Choroid plexus epithelial cell (primary cell): Measurements from ENCODE around the gene BEND6.

Source experiments
- DNase-seq: peaks from one replicate; pipeline ENCODE4 v3.0.0-alpha.2; 2010; ENCODE audit warnings: low read depth
- H3K4me3 ChIP-seq: 2 replicates; pipeline ENCODE4 v1.5.1; 2011; ENCODE audit warnings: low read depth, mild to moderate bottlenecking, control low read depth, low read length, moderate library complexity
- TF ChIP-seq, protein P1 (sequence below): conservative IDR thresholded peaks from 2 replicates; pipeline ENCODE4 v1.5.1; 2011; ENCODE audit warnings: low read depth, mild to moderate bottlenecking, control low read depth, inconsistent platforms, low read length, moderate library complexity

Gene BEND6

GRCh38 chr6:56977192-56977591 is 22.3 kb downstream of the BEND6 start:
- TF ChIP-seq, protein P1, sequence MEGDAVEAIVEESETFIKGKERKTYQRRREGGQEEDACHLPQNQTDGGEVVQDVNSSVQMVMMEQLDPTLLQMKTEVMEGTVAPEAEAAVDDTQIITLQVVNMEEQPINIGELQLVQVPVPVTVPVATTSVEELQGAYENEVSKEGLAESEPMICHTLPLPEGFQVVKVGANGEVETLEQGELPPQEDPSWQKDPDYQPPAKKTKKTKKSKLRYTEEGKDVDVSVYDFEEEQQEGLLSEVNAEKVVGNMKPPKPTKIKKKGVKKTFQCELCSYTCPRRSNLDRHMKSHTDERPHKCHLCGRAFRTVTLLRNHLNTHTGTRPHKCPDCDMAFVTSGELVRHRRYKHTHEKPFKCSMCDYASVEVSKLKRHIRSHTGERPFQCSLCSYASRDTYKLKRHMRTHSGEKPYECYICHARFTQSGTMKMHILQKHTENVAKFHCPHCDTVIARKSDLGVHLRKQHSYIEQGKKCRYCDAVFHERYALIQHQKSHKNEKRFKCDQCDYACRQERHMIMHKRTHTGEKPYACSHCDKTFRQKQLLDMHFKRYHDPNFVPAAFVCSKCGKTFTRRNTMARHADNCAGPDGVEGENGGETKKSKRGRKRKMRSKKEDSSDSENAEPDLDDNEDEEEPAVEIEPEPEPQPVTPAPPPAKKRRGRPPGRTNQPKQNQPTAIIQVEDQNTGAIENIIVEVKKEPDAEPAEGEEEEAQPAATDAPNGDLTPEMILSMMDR, result no peak
- no peak for DNase-seq
- no peak overlapping the region for H3K4me3 ChIP-seq

DNA sequence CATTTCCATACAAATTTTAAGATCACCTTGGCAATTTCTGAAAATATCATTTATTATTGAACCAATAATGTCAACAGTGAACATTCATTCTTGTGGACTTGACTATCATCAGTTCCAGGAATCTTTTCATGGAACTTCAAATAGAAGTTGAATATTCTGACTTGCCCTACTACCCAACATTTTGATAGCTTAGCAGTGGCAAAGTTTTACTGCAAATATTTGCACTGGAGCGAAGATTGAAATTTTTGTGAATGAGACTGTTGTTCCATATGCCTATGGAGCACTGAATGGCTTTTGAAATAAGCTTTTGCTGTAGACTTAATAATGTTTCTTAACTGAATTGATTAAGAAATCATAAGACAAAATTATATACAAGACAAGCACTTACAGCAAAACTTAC is 23.6 kb downstream of the BEND6 start:
- DNase-seq, result no peak
- no peak overlapping the region for H3K4me3 ChIP-seq
- TF ChIP-seq, protein P1, result no peak

- TF ChIP-seq, protein P1, result no peak
- H3K4me3 ChIP-seq, result no peak overlapping the region
- peak; percentile 77 for DNase-seq
Observed at GRCh38 chr6:56984361-56984760, 29.5 kb downstream of the BEND6 start.

- H3K4me3 ChIP-seq, result no peak overlapping the region
- TF ChIP-seq, protein P1, result no peak
- no peak for DNase-seq
Observed at GRCh38 chr6:56984884-56985283, 30.0 kb downstream of the BEND6 start.

GRCh38 chr6:56986611-56987010 is 31.7 kb downstream of the BEND6 start:
- no peak overlapping the region for H3K4me3 ChIP-seq
- DNase-seq, result no peak
- TF ChIP-seq, protein P1, result no peak

GRCh38 chr6:56988145-56988544 is 33.2 kb downstream of the BEND6 start:
- DNase-seq, result no peak
- no peak overlapping the region for H3K4me3 ChIP-seq
- TF ChIP-seq, protein P1, result no peak

GRCh38 chr6:56992036-56992435 is 37.1 kb downstream of the BEND6 start:
- H3K4me3 ChIP-seq, result no peak overlapping the region
- no peak for DNase-seq
- TF ChIP-seq, protein P1, result no peak
